ENCODE measurements around the gene ARID3C. TPM values are rescaled to one million over a fixed set of nuclear protein-coding genes. Genes with fewer than 3 reads are reported as not detected.

ARID3C gene
- total RNA-seq, 1 donor = not detected

DNA sequence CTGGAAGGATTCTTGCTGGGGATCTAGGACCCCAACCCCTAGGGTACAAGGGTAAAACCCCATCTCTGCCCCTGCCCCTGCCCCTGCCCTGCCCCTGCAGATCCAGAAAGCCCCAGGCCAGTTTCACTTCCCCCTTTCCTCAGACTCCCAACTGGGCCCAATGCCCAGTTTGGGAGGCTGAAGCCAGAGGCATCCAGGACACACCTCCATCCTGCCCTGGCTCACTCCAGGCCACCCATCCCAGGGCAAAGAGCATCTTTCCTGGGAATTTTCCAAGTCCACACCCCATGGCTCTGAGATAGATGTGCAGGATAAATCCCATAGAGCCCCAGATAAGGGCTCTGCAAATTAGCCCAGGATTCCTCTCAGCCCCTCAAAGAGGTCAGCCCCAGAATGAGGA, 56.8 kb downstream of the ARID3C start:
- H3K4me3 ChIP-seq (ENCODE audit: low read depth, low read length) = no peak overlapping the region
- DNase-seq (ENCODE audit: low read depth) = no peak
- TF ChIP-seq, protein P1, sequence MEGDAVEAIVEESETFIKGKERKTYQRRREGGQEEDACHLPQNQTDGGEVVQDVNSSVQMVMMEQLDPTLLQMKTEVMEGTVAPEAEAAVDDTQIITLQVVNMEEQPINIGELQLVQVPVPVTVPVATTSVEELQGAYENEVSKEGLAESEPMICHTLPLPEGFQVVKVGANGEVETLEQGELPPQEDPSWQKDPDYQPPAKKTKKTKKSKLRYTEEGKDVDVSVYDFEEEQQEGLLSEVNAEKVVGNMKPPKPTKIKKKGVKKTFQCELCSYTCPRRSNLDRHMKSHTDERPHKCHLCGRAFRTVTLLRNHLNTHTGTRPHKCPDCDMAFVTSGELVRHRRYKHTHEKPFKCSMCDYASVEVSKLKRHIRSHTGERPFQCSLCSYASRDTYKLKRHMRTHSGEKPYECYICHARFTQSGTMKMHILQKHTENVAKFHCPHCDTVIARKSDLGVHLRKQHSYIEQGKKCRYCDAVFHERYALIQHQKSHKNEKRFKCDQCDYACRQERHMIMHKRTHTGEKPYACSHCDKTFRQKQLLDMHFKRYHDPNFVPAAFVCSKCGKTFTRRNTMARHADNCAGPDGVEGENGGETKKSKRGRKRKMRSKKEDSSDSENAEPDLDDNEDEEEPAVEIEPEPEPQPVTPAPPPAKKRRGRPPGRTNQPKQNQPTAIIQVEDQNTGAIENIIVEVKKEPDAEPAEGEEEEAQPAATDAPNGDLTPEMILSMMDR (IDR thresholded peaks at IDR 0.05; ENCODE audit: insufficient read depth, low read depth, low read length) = no peak

DNA sequence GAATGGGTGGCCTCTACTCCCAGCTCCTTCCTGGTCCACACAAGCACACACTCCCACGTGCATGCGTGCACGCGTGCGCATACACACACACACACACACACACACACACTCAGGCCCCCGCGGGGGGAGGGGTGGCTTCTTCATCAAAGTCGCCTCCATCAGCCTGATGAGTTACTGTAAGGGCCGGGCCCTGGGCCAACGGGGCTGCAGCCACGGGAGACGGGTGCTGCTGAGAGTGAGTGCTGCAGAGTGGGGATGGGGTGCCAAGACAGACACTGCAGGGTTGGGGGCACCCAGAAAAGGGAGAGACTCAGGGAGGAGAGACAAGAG, 57.4 kb downstream of the ARID3C start:
- TF ChIP-seq, protein P1 (IDR thresholded peaks at IDR 0.05; ENCODE audit: insufficient read depth, low read depth, low read length) = no peak
- DNase-seq (ENCODE audit: low read depth) = no peak
- H3K4me3 ChIP-seq (ENCODE audit: low read depth, low read length) = no peak overlapping the region

Small RNA genes within 50 kb of the gene (small RNA-seq; reads per million reads assigned to genes)
- gene CCL27 = not detected

Other genes with a start within 250 kb of the ARID3C start
- 9.3 and 9.9 TPM in 2 replicates for gene FAM219A, start 170.5 kb downstream of the ARID3C start, total RNA-seq
- gene DNAI1, start 170.3 kb downstream of the ARID3C start, total RNA-seq = under 0.01 TPM in 1 of 2 replicates, not detected in the other
- not detected in 2 replicates for gene ENHO, start 106.1 kb downstream of the ARID3C start, total RNA-seq
- not detected in 2 replicates for gene CNTFR, start 39.3 kb downstream of the ARID3C start, total RNA-seq
- gene RPP25L, start 17.0 kb downstream of the ARID3C start, total RNA-seq = 14.7 and 14.8 TPM in 2 replicates
- gene DCTN3, start 8.6 kb downstream of the ARID3C start, total RNA-seq = 70.8 and 102 TPM in 2 replicates
- 71.7 and 76.7 TPM in 2 replicates for gene SIGMAR1, start 8.7 kb upstream of the ARID3C start, total RNA-seq
- gene GALT, start 17.6 kb upstream of the ARID3C start, total RNA-seq = 34.1 and 36.7 TPM in 2 replicates
- 8.2 and 14.8 TPM in 2 replicates for gene IL11RA, start 23.1 kb upstream of the ARID3C start, total RNA-seq
- not detected in 2 replicates for gene CCL27, start 33.6 kb upstream of the ARID3C start, total RNA-seq
- not detected in 2 replicates for gene CCL19, start 62.2 kb upstream of the ARID3C start, total RNA-seq
- gene CCL21, start 81.1 kb upstream of the ARID3C start, total RNA-seq = not detected in 2 replicates